ENCODE measurements around the gene GORAB. TPM values are rescaled to one million over a fixed set of nuclear protein-coding genes. Genes with fewer than 3 reads are reported as not detected.

The GORAB gene
- total and polyA plus RNA-seq, 2 of the 4 experiments (the other 2 are of a cell fraction) = 11.3 to 14.0 TPM

- Histone ChIP-seq H2BK15ac (ENCODE audit: low read depth, low read length) (no peak overlapping the region), H3K9me1 (ENCODE audit: insufficient read depth, low read length) (no peaks in the 10 kb centered on the region), H4K8ac (ENCODE audit: low read depth in 2 of 2, low read length in 2 of 2) (no peak overlapping the region), H3K27ac (ENCODE audit: insufficient read depth, low read length) (no peak overlapping the region), H3K23ac (ENCODE audit: low read depth, low read length) (no peak overlapping the region), H3K79me1 (ENCODE audit: low read depth in 1 of 2, low read length in 2 of 2) (no peaks in the 10 kb centered on the region), H3K56ac (ENCODE audit: extremely low read depth, insufficient read depth, low read length) (no peak overlapping the region), H2AFZ (replicated peaks; ENCODE audit: low read length, poor library complexity) (no peak overlapping the region), H4K5ac (ENCODE audit: low read depth, low read length) (no peak overlapping the region), H2BK5ac (ENCODE audit: low read depth, low read length, poor library complexity, severe bottlenecking) (no peak overlapping the region), H3K9me3 (ENCODE audit: control insufficient read depth, insufficient read depth, low read length) (no peaks in the 10 kb centered on the region), H3K4me3 (ENCODE audit: insufficient read depth, low read depth, low read length) (no peak overlapping the region), H3K27me3 (ENCODE audit: control insufficient read depth, insufficient read depth, low read length) (no peaks in the 10 kb centered on the region), H2BK120ac (ENCODE audit: low read depth, low read length) (no peak overlapping the region), H4K20me1 (ENCODE audit: insufficient read depth, low read length) (no peaks in the 10 kb centered on the region), H2AK9ac (replicated peaks; ENCODE audit: low read depth, low read length, poor library complexity) (no peak overlapping the region), H2BK20ac (ENCODE audit: low read depth, low read length) (no peak overlapping the region), H2AK5ac (ENCODE audit: low read depth, low read length) (no peak overlapping the region), H3K36me3 (ENCODE audit: control insufficient read depth, insufficient read depth, low read length) (no peaks in the 10 kb centered on the region), H4K91ac (ENCODE audit: insufficient read depth, low read depth, low read length) (no peak overlapping the region), H3K4me1 (ENCODE audit: control insufficient read depth, insufficient read depth, low read length) (no peaks in the 10 kb centered on the region), H3K4ac (ENCODE audit: low read depth, low read length) (no peak overlapping the region), H3K18ac (ENCODE audit: low read depth, low read length) (no peak overlapping the region), H3K14ac (replicated peaks; ENCODE audit: low read depth, low read length) (no peak overlapping the region), H3K9ac (ENCODE audit: low read depth, low read length) (no peak overlapping the region), H3K4me2 (ENCODE audit: low read depth, low read length) (no peak overlapping the region)
- dilution Hi-C loops (cut with HindIII; ENCODE audit: low sequenced_read_pairs, unreplicated experiment) (no loop called here), in situ Hi-C loops (cut with MboI; ENCODE audit: low sequenced_read_pairs) (no loop called here), intact Hi-C loops (cut with micrococcal nuclease) (no loop called here)
- WGBS, 2 experiments (ENCODE audit: extremely low coverage in 2 of 2, insufficient read length in 1 of 2) = no CpG with 5 or more reads among the region's 1 CpG
- ATAC-seq (ENCODE audit: low read depth) = no peak
- ChIA-PET POLR2A (ENCODE audit: unreplicated experiment) (no interaction called here), CTCF (no interaction called here)
- no TSS peak for BruUV-seq (replicated peaks)
- no peak for TF ChIP-seq MAFK (IDR thresholded peaks at IDR 0.05; ENCODE audit: low read depth, low read length)
- TF ChIP-seq RCOR1 (IDR thresholded peaks at IDR 0.05; ENCODE audit: insufficient replicate concordance, low read length) = no peak
- TF ChIP-seq, protein P1, sequence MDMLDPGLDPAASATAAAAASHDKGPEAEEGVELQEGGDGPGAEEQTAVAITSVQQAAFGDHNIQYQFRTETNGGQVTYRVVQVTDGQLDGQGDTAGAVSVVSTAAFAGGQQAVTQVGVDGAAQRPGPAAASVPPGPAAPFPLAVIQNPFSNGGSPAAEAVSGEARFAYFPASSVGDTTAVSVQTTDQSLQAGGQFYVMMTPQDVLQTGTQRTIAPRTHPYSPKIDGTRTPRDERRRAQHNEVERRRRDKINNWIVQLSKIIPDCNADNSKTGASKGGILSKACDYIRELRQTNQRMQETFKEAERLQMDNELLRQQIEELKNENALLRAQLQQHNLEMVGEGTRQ (IDR thresholded peaks at IDR 0.05; ENCODE audit: low read depth, low read length) = no peak
- no peak for TF ChIP-seq NFE2L2 (IDR thresholded peaks at IDR 0.05; ENCODE audit: low read depth, low read length)
- no peak for TF ChIP-seq MAZ (IDR thresholded peaks at IDR 0.05; ENCODE audit: borderline replicate concordance, low read depth, low read length)
- no peak for TF ChIP-seq RFX5 (IDR thresholded peaks at IDR 0.05; ENCODE audit: low read depth, low read length)
- no peak for TF ChIP-seq FOS (IDR thresholded peaks at IDR 0.05; ENCODE audit: low read depth, low read length)
- no peak for TF ChIP-seq CEBPB (IDR thresholded peaks at IDR 0.05; ENCODE audit: low read depth, low read length)
- no peak for TF ChIP-seq CTCF (conservative IDR thresholded peaks at IDR 0.05; ENCODE audit: low read depth, low read length)
- no peak for TF ChIP-seq SMC3 (IDR thresholded peaks at IDR 0.05; ENCODE audit: low read depth, low read length)
- no peak for TF ChIP-seq CHD1 (IDR thresholded peaks at IDR 0.05; ENCODE audit: low read depth, low read length)
- no peak for TF ChIP-seq POLR2A (IDR thresholded peaks at IDR 0.05; ENCODE audit: low read depth, low read length)
- TF ChIP-seq, protein P2, sequence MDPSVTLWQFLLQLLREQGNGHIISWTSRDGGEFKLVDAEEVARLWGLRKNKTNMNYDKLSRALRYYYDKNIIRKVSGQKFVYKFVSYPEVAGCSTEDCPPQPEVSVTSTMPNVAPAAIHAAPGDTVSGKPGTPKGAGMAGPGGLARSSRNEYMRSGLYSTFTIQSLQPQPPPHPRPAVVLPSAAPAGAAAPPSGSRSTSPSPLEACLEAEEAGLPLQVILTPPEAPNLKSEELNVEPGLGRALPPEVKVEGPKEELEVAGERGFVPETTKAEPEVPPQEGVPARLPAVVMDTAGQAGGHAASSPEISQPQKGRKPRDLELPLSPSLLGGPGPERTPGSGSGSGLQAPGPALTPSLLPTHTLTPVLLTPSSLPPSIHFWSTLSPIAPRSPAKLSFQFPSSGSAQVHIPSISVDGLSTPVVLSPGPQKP (IDR thresholded peaks at IDR 0.05; ENCODE audit: borderline replicate concordance, low read depth, low read length) = no peak
- no peak for TF ChIP-seq MXI1 (IDR thresholded peaks at IDR 0.05; ENCODE audit: borderline replicate concordance, low read depth, low read length)
- TF ChIP-seq RAD21 (IDR thresholded peaks at IDR 0.05; ENCODE audit: low read length) = no peak
- no peak for TF ChIP-seq BHLHE40 (IDR thresholded peaks at IDR 0.05; ENCODE audit: low read depth, low read length)
- DNase-seq = peak; percentile 32
Observed at GRCh38 chr1:170578359-170578758, 46.4 kb downstream of the GORAB start.
